Esophagus squamous epithelium (tissue), 5 donors: Measurements from ENCODE around the gene SEC31A. TPM values are rescaled to one million over a fixed set of nuclear protein-coding genes. Genes with fewer than 3 reads are reported as not detected.
A peak's percentile ranks its signal among the peaks of the same experiment; 100 is the strongest.

Experiments
- DNase-seq: peaks from one replicate; lab custom pipeline; 2025; lab: John Stamatoyannopoulos, UW
- H3K27ac ChIP-seq, 4 donors: fragments of 200-600 bp; sonication (generic); one replicate each; pipeline ENCODE4 v1.5.1; 2016 to 2019; ENCODE audit warnings: mild to moderate bottlenecking in 1 of 4
- H3K27me3 ChIP-seq, 4 donors: fragments of 200-600 bp; sonication (generic); 1 replicate in 3 of 4; 2 replicates in 1 of 4; pipeline versions ENCODE4 v1.5.1 to v1.6.0; 2017 to 2021; ENCODE audit warnings: antibody characterized with exemption in 1 of 4
- H3K36me3 ChIP-seq, 3 donors: fragments of 200-600 bp; sonication (generic); one replicate each; pipeline ENCODE4 v1.5.1; 2016 to 2019
- H3K4me1 ChIP-seq, 3 donors: fragments of 200-600 bp; sonication (generic); one replicate each; pipeline ENCODE4 v1.5.1; 2017 to 2019
- H3K4me3 ChIP-seq, 4 donors: fragments of 200-600 bp; sonication (generic); 1 replicate in 3 of 4; 2 replicates in 1 of 4; pipeline ENCODE4 v1.5.1; 2016 to 2019; ENCODE audit warnings: mild to moderate bottlenecking in 2 of 4, moderate library complexity in 1 of 4
- H3K9me3 ChIP-seq, 3 donors: fragments of 200-600 bp; sonication (generic); one replicate each; pipeline ENCODE4 v1.5.1; 2016 to 2019
- CTCF ChIP-seq, 6 experiments: fragments of 450-650 bp in 4 of 6; fragments of 200-600 bp in 2 of 6; sonication (generic) in 2 of 6; IDR thresholded peaks; one replicate each; pipeline ENCODE4 v1.5.1; 2016 to 2019; ENCODE audit warnings: antibody characterized with exemption in 6 of 6, mild to moderate bottlenecking in 4 of 6, moderate library complexity in 4 of 6
- POLR2A ChIP-seq, 4 donors: fragments of 450-650 bp; IDR thresholded peaks; one replicate each; pipeline ENCODE4 v1.6.1; 2017; ENCODE audit warnings: antibody characterized with exemption in 4 of 4, mild to moderate bottlenecking in 4 of 4, moderate library complexity in 3 of 4
- WGBS, 2 donors: methylation state at CpG; one replicate each; pipeline ENCODE4 v1.1.5; 2018; 5-methylcytosine and 5-hydroxymethylcytosine counted together
- intact Hi-C: fragments of 100-400 bp; cut with DNase I; formaldehyde crosslinking; loops from one replicate; pipeline ENCODE4 v1.15.0; 2022
- total RNA-seq, 4 donors: library from RNA; depleted of rRNA; stranded (reverse); fragments of >200 nt; gene quantifications; one replicate each; pipeline ENCODE4 v1.1.0, GENCODE V29; 2016
- donor health status: DM: yes; HTN: yes; CAD: no.

Gene SEC31A
- total RNA-seq, 4 donors from 2014 or later, result 88.8 to 161 (median 128) TPM

- WGBS, 2 donors, result 3 to 8% methylated on average over 10 to 16 of the region's 47 CpGs
- intact Hi-C loops, result loop anchor here (10.0 kb wide), 1 partner anchor 333 kb away; no protein-coding TSS in a partner anchor
- Histone ChIP-seq H3K9me3 (no peaks in the 10 kb centered on the region), H3K27me3 (peaks cover 0 to 17% (median 1%) of the 10 kb centered on the region in 4 donors), H3K36me3 (no peaks in the 10 kb centered on the region), H3K27ac (peak overlapping the region in 3 of 4 donors; percentile 17 to 79 (median 70)), H3K4me1 (peaks cover 10 to 37% (median 19%) of the 10 kb centered on the region in 3 donors), H3K4me3 (peak overlapping the region; percentile 41 to 89 (median 76))
- TF ChIP-seq CTCF (IDR thresholded peaks at IDR 0.05), result no peak
- TF ChIP-seq POLR2A (IDR thresholded peaks at IDR 0.05), result no peak
- no peak for DNase-seq
These were observed 93.4 kb downstream of the SEC31A start for GRCh38 chr4:82797405-82798111.

GRCh38 chr4:82797040-82797404, 93.9 kb downstream of the SEC31A start:
- intact Hi-C loops, result loop anchor here (10.0 kb wide), 1 partner anchor 332 kb away; no protein-coding TSS in a partner anchor
- no peak for TF ChIP-seq CTCF (IDR thresholded peaks at IDR 0.05)
- no peak for TF ChIP-seq POLR2A (IDR thresholded peaks at IDR 0.05)
- no peak for DNase-seq
- Histone ChIP-seq H3K27ac (no peak overlapping the region), H3K36me3 (no peaks in the 10 kb centered on the region), H3K9me3 (no peaks in the 10 kb centered on the region), H3K27me3 (peaks cover 0 to 17% (median 1%) of the 10 kb centered on the region in 4 donors), H3K4me3 (peak overlapping the region in 3 of 4 donors; percentile 70 to 89 (median 81)), H3K4me1 (peaks cover 10 to 37% (median 19%) of the 10 kb centered on the region in 3 donors)
- WGBS, 2 donors, result 32 to 36% methylated on average over 3 of the region's 6 CpGs

GRCh38 chr4:82792912-82793649, 97.9 kb downstream of the SEC31A start:
- intact Hi-C loops, result loop anchor here (10.0 kb wide), 1 partner anchor 328 kb away; no protein-coding TSS in a partner anchor
- DNase-seq, result no peak
- peaks cover 3 to 19% (median 12%) of the 10 kb centered on the region in 3 donors for H3K4me1 ChIP-seq
- TF ChIP-seq POLR2A (IDR thresholded peaks at IDR 0.05) (no peak), CTCF (IDR thresholded peaks at IDR 0.05) (no peak)
- no peak overlapping the region for H3K27ac ChIP-seq
- no peak overlapping the region for H3K4me3 ChIP-seq
- H3K27me3 ChIP-seq, result peaks cover 0 to 9% (median 1%) of the 10 kb centered on the region in 4 donors
- H3K36me3 ChIP-seq, result no peaks in the 10 kb centered on the region
- H3K9me3 ChIP-seq, result no peaks in the 10 kb centered on the region
- 44 to 49% methylated on average over 6 of the region's 6 CpGs for WGBS, 2 donors

- Histone ChIP-seq H3K9me3 (no peaks in the 10 kb centered on the region), H3K27me3 (no peaks in the 10 kb centered on the region), H3K27ac (no peak overlapping the region), H3K4me1 (peaks cover 0 to 3% (median 0%) of the 10 kb centered on the region in 3 donors), H3K4me3 (no peak overlapping the region), H3K36me3 (no peaks in the 10 kb centered on the region)
- DNase-seq, result no peak
- 92 to 93% methylated on average over 6 of the region's 6 CpGs for WGBS, 2 donors
- intact Hi-C loops, result loop anchor here (10.0 kb wide), 1 partner anchor 326 kb away; no protein-coding TSS in a partner anchor
- TF ChIP-seq CTCF (IDR thresholded peaks at IDR 0.05) (no peak), POLR2A (IDR thresholded peaks at IDR 0.05) (no peak)
These were observed 99.8 kb downstream of the SEC31A start for GRCh38 chr4:82791179-82791578.
